Natural killer cell treated with Interleukin-12 subunit alpha and Interleukin-12 subunit beta and Interleukin-15 and Interleukin-18, amount 100 ng/mL, for 72 hours (primary cell): ENCODE measurements around the gene FFAR3. TPM values are rescaled to one million over a fixed set of nuclear protein-coding genes. Genes with fewer than 3 reads are reported as not detected.
A peak's percentile ranks its signal among the peaks of the same experiment; 100 is the strongest.
"Not testable (repeated sequence)": the region's sequence is repeated elsewhere in the genome, so short reads cannot be mapped to it uniquely, and the experiment has no call there.

Source experiments
- ATAC-seq, 2 donors: fragments of 150-1000 bp; cut with Tn5 transposase in 1 of 2; sonication (Bioruptor Pico), chemical (Tn5 transposase) in 1 of 2; 2 replicates each; pipeline ENCODE4 v1.10.0; 2021
- DNase-seq: peaks from one replicate; pipeline ENCODE4 v3.0.0; 2022; ENCODE audit warnings: low spot score
- H3K27ac Mint-ChIP-seq, 2 donors: 1 replicate in 1 of 2; 2 replicates in 1 of 2; pipeline ENCODE4 v1.8.0; 2022; ENCODE audit warnings: mixed read lengths in 2 of 2, mild to moderate bottlenecking in 1 of 2, moderate library complexity in 1 of 2
- H3K27me3 Mint-ChIP-seq, 2 donors: 1 replicate in 1 of 2; 2 replicates in 1 of 2; pipeline ENCODE4 v1.8.0; 2022; ENCODE audit warnings: mixed read lengths in 2 of 2
- H3K36me3 Mint-ChIP-seq: one replicate; pipeline ENCODE4 v1.8.0; 2022; ENCODE audit warnings: mixed read lengths
- H3K4me1 Mint-ChIP-seq, 2 donors: 1 replicate in 1 of 2; 2 replicates in 1 of 2; pipeline ENCODE4 v1.8.0; 2022; ENCODE audit warnings: low read depth in 2 of 2, mixed read lengths in 2 of 2, mild to moderate bottlenecking in 1 of 2
- H3K4me3 Mint-ChIP-seq: one replicate; pipeline ENCODE4 v1.8.0; 2022; ENCODE audit warnings: mixed read lengths
- H3K9me3 Mint-ChIP-seq: 2 replicates; pipeline ENCODE4 v1.8.0; 2022; ENCODE audit warnings: mixed read lengths
- total RNA-seq, 2 donors: library from RNA; stranded (reverse); gene quantifications; one replicate each; pipeline ENCODE4 v1.2.3, GENCODE V29; 2022

FFAR3 gene
- total RNA-seq, 2 donors from 2014 or later, result 0.62 TPM; not detected in 1

- Mint-ChIP-seq H3K27me3 (no peaks in the 10 kb centered on the region), H3K36me3 (no peaks in the 10 kb centered on the region)
Observed at GRCh38 chr19:35399231-35399630, 41.0 kb downstream of the FFAR3 start.

DNA sequence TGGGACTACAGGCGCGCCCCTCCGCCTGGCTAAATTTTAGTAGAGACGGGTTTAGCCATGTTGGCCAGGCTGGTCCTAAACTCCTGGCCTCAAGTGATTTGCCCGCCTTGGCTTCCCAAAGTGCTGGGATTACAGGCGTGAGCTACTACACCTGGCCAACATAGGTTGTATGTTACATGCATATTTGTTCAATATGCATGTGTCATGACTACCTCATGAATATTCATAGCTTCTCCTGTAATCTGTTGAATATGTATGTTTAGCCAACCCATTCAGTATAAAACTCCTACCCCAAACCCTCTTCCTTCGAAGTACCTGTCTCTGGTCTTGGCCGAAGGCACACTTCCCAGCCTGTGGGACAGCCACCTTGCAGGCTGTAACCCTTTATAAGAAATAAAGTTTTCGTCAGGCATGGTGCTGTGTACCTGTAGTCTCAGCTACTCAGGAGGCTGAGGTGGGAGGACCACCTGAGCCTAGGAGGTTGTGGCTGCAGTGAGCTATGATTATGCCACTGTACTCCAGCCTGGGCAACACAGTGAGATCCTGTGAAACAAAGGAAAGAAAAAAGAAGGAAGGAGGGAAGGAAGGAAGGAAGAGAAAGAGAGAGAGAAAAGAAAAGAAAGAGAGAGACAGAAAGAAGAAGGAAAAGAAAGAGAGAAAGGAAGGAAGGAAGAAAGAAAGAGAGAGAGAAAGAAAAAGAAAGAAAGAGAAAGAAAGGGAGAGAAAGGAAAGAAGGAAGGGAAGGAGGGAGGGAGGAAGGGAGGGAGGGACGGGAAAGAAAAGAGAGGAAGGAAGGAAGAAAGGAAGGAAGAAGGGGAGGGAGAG lies 41.9 kb downstream of the FFAR3 start:
- H3K27me3 Mint-ChIP-seq, result no peaks in the 10 kb centered on the region

More at GRCh38 chr19:35399231-35399630, 41.0 kb downstream of the FFAR3 start:
- DNase-seq (no peak), ATAC-seq (no peak)
- Mint-ChIP-seq H3K9me3 (no peaks in the 10 kb centered on the region), H3K4me3 (no peak overlapping the region), H3K4me1 (no peaks in the 10 kb centered on the region), H3K27ac (no peak overlapping the region)

GRCh38 chr19:35400773-35401100 lies 42.5 kb downstream of the FFAR3 start:
- no peak overlapping the region for H3K4me3 Mint-ChIP-seq
- H3K9me3 Mint-ChIP-seq, result no peaks in the 10 kb centered on the region
- no peak for ATAC-seq

More for the DNA sequence above, 41.9 kb downstream of the FFAR3 start:
- Mint-ChIP-seq H3K27ac (no peak overlapping the region), H3K36me3 (no peaks in the 10 kb centered on the region), H3K4me1 (peaks cover 2 to 4% of the 10 kb centered on the region in 2 donors), H3K9me3 (no peaks in the 10 kb centered on the region), H3K4me3 (no peak overlapping the region)
- ATAC-seq (no peak), DNase-seq (no peak)

DNA sequence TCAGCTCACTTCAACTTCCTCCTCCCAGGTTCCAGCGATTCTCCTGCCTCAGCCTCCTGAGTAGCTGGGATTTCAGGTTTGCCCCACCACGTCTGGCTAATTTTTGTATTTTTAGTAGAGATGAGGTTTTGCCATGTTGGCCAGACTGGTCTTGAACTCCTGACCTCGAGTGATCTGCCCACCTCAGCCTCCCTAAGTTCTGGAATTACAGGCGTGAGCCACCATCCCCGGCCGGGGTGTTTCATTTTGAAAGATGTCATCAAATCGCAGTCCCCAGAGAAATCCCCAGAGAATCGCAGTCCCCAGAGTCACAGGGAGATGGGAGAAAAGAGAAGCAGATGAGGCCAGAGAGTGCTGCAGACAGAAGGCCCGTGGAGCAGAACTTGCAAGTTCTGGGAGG lies 43.2 kb downstream of the FFAR3 start:
- H3K27me3 Mint-ChIP-seq, result not testable (repeated sequence)

More at GRCh38 chr19:35400773-35401100, 42.5 kb downstream of the FFAR3 start:
- DNase-seq, result no peak
- Mint-ChIP-seq H3K36me3 (no peaks in the 10 kb centered on the region), H3K4me1 (peaks cover 3 to 6% of the 10 kb centered on the region in 2 donors), H3K27ac (no peak overlapping the region), H3K27me3 (no peaks in the 10 kb centered on the region)

GRCh38 chr19:35403116-35403760 lies 45.0 kb downstream of the FFAR3 start:
- H3K27me3 Mint-ChIP-seq, result peaks cover 0 to under 1% of the 10 kb centered on the region in 2 donors
- peaks cover 3 to 6% of the 10 kb centered on the region in 2 donors for H3K4me1 Mint-ChIP-seq
- no peaks in the 10 kb centered on the region for H3K36me3 Mint-ChIP-seq
- H3K27ac Mint-ChIP-seq, result no peak overlapping the region
- no peak for DNase-seq
- no peaks in the 10 kb centered on the region for H3K9me3 Mint-ChIP-seq
- peak in 1 of 2 donors; percentile 69 for ATAC-seq
- no peak overlapping the region for H3K4me3 Mint-ChIP-seq

More for the DNA sequence above, 43.2 kb downstream of the FFAR3 start:
- ATAC-seq, H3K27ac Mint-ChIP-seq, H3K4me3 Mint-ChIP-seq, H3K4me1 Mint-ChIP-seq, DNase-seq, H3K36me3 Mint-ChIP-seq, H3K9me3 Mint-ChIP-seq: not testable (repeated sequence)

DNA sequence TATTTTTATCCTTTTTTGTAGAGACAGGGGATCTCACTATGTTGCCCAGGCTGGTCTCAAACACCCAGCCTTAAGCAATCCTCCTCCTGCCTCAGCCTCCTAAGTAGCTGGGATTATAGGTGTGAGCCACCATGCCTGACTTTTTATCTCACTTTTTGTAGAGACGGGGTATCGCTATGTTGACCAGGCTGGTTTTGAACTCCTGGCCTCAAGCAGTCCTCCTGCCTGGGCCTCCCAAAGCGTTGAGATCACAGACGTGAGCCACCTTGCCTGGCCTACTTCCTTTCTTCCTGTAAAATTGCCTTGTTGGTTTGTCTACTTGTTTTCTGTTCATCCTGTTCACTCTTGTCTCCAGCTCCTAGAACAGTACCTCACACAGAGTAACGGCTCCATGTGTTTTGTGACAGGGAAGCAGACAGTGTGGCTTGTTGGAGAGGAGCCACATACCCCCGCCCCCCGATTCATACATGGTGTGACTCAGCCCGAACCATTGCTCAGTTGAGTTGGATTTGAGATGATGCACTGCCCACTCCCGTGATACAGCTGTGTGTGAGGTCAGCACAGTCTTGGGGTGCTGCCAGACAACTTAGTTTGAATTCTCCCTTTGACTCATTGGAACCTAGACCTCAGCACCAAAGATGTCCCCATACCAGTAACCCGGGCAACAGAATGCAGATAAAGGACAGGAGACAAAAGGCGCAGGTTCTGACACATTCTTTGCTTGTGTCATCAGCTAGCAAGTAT lies 46.8 kb downstream of the FFAR3 start:
- Mint-ChIP-seq H3K36me3 (no peaks in the 10 kb centered on the region), H3K4me3 (peak overlapping the region; percentile 21), H3K27me3 (peaks cover 0 to 14% of the 10 kb centered on the region in 2 donors), H3K4me1 (peaks cover 3 to 6% of the 10 kb centered on the region in 2 donors), H3K9me3 (no peaks in the 10 kb centered on the region), H3K27ac (peak overlapping the region in 1 of 2 donors; percentile 20)
- ATAC-seq, result peak; percentile 62 to 89
- no peak for DNase-seq

- Mint-ChIP-seq H3K27me3 (peaks cover 9 to 22% of the 10 kb centered on the region in 2 donors), H3K9me3 (no peaks in the 10 kb centered on the region), H3K36me3 (no peaks in the 10 kb centered on the region), H3K4me3 (no peak overlapping the region), H3K4me1 (peaks cover 3 to 6% of the 10 kb centered on the region in 2 donors), H3K27ac (no peak overlapping the region)
- ATAC-seq (no peak), DNase-seq (no peak)
Observed at GRCh38 chr19:35407619-35408018, 49.4 kb downstream of the FFAR3 start.

DNA sequence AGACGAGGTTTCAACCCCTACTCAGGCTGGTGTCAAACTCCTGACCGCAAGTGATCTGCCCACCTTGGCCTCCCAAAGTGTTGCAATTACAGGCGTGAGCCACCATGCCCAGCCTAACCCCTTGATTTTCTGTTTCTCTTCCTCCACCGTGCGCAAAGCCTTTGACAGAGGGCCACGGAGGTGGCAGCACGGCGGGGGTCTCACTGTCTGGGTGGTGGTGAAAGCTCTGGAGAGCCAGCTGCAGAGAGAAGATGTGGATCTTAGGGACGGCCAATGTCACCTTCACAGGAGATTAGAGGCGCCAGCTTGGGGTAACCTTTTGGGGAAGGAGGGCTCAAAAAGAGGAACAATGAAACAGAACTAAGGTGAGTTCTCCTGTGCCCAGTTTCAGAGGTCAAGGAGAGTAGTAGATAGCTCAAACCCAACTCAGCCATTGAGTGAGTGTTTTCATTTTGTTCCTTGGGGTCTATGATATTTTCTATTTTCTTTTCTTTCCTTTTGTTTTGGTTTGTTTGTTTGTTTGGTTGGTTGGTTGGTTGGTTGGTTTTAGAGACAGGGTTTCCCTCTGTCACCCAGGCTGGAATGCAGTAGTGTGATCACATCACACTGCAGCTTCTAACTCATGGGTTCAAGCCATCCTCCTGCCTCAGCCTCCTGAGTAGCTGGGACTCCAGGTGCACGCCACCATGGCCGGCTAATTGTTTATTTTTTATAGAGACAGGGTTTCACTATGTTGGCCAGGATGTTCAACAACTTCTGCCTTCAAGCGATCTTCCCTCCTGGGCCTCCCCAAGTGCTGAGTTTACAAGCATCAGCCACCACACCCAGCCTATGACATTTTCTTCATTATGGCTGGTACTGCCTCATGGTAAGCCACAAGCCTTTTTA lies 50.3 kb downstream of the FFAR3 start:
- DNase-seq (no peak), ATAC-seq (no peak)
- H3K4me3 Mint-ChIP-seq, result no peak overlapping the region
- H3K9me3 Mint-ChIP-seq, result no peaks in the 10 kb centered on the region
- H3K4me1 Mint-ChIP-seq, result peaks cover 3 to 6% of the 10 kb centered on the region in 2 donors
- H3K27me3 Mint-ChIP-seq, result peaks cover 9 to 22% of the 10 kb centered on the region in 2 donors
- H3K36me3 Mint-ChIP-seq, result no peaks in the 10 kb centered on the region
- H3K27ac Mint-ChIP-seq, result no peak overlapping the region

- Mint-ChIP-seq H3K36me3 (no peaks in the 10 kb centered on the region), H3K27ac (no peak overlapping the region), H3K4me1 (peaks cover 5 to 7% of the 10 kb centered on the region in 2 donors), H3K9me3 (no peaks in the 10 kb centered on the region), H3K4me3 (no peak overlapping the region), H3K27me3 (peaks cover 9 to 22% of the 10 kb centered on the region in 2 donors)
- no peak for DNase-seq
- no peak for ATAC-seq
Observed at GRCh38 chr19:35409191-35409590, 50.9 kb downstream of the FFAR3 start.

Other genes with a start within 250 kb of the FFAR3 start
- gene FXYD3, start 242.6 kb upstream of the FFAR3 start, total RNA-seq, result not detected
- not detected for gene LGI4, start 223.4 kb upstream of the FFAR3 start, total RNA-seq
- not detected for gene FXYD1, start 219.6 kb upstream of the FFAR3 start, total RNA-seq
- not detected for gene FXYD7, start 215.2 kb upstream of the FFAR3 start, total RNA-seq
- gene FXYD5, start 203.7 kb upstream of the FFAR3 start, total RNA-seq, result 100 to 1,000 TPM; 141 to 236 TPM
- gene FAM187B, start 129.7 kb upstream of the FFAR3 start, total RNA-seq, result not detected
- 1 to 10 TPM; 1.5 to 2.7 TPM for gene LSR, start 109.5 kb upstream of the FFAR3 start, total RNA-seq
- gene USF2, start 89.5 kb upstream of the FFAR3 start, total RNA-seq, result 100 to 1,000 TPM in 1 of 2 donors, 10 to 100 TPM in 1; 90.4 to 102 TPM
- 1 to 10 TPM in 1 of 2 donors, under 1 TPM in 1; 0.92 to 2.4 TPM for gene HAMP, start 75.9 kb upstream of the FFAR3 start, total RNA-seq
- gene MAG, start 66.3 kb upstream of the FFAR3 start, total RNA-seq, result under 1 TPM in 1 of 2 donors, not detected in 1; 0.38 TPM
- gene CD22, start 29.3 kb upstream of the FFAR3 start, total RNA-seq, result 10 to 100 TPM in 1 of 2 donors, 1 to 10 TPM in 1; 1.1 to 15.0 TPM
- gene FFAR1, start 10.6 kb upstream of the FFAR3 start, total RNA-seq, result under 1 TPM; 0.19 to 0.36 TPM
- gene GPR42, start 12.6 kb downstream of the FFAR3 start, total RNA-seq, result under 1 TPM in 1 of 2 donors, not detected in 1; 0.56 TPM
- gene FFAR2, start 89.8 kb downstream of the FFAR3 start, total RNA-seq, result not detected
- not detected for gene KRTDAP, start 132.0 kb downstream of the FFAR3 start, total RNA-seq
- gene DMKN, start 155.2 kb downstream of the FFAR3 start, total RNA-seq, result 1 to 10 TPM in 1 of 2 donors, not detected in 1; 1.8 TPM
- not detected for gene SBSN, start 169.9 kb downstream of the FFAR3 start, total RNA-seq
- gene GAPDHS, start 175.0 kb downstream of the FFAR3 start, total RNA-seq, result not detected
- gene TMEM147, start 187.2 kb downstream of the FFAR3 start, total RNA-seq, result 10 to 100 TPM; 25.3 to 34.4 TPM
- gene ATP4A, start 205.2 kb downstream of the FFAR3 start, total RNA-seq, result not detected
- not detected for gene PMIS2, start 227.7 kb downstream of the FFAR3 start, total RNA-seq